GM06990 (cell line): ENCODE data around the gene ST6GALNAC3.

Experiments used
- DNase-seq: peaks from one replicate; pipeline ENCODE4 v3.0.0-alpha.2; 2011; ENCODE audit not compliant: insufficient read length; ENCODE audit errors: extremely low read depth
- H3K27me3 ChIP-seq: replicated peaks from 2 replicates; pipeline ENCODE4 v1.6.0; 2011; ENCODE audit warnings: low read length; ENCODE audit not compliant: control insufficient read depth, insufficient read depth
- H3K36me3 ChIP-seq: 2 replicates; pipeline ENCODE4 v1.5.1; 2011; ENCODE audit warnings: low read length; ENCODE audit not compliant: control insufficient read depth, insufficient read depth
- H3K4me3 ChIP-seq: replicated peaks from 2 replicates; pipeline ENCODE4 v1.5.1; 2011; ENCODE audit warnings: low read depth, mild to moderate bottlenecking, control low read depth, low read length
- TF ChIP-seq, protein P1 (sequence below): IDR thresholded peaks from 2 replicates; pipeline ENCODE4 v1.5.1; 2011; ENCODE audit warnings: low read length, control low read depth, mild to moderate bottlenecking, inconsistent platforms; ENCODE audit not compliant: insufficient read depth, poor library complexity, severe bottlenecking

ST6GALNAC3 gene

DNA sequence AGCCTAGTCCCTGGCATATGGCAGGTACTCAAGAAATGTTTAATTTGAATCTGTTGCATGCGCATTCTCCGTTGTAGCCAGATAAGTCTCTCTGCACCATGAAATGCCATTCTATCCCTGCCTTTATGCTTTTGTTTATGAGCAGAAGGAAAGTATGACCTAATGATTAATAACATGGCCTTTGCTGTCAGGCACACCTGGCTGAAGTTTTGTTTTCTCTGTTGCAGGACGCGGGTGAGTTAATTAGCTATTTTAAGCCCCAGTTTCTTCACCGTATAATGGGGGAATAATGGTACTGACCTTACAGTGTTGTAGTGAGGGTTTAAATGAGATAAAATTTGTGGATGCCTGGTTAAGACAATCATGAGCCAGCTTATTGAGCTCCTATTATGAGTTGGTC lies 87.7 kb downstream of the ST6GALNAC3 start:
- TF ChIP-seq, protein P1, sequence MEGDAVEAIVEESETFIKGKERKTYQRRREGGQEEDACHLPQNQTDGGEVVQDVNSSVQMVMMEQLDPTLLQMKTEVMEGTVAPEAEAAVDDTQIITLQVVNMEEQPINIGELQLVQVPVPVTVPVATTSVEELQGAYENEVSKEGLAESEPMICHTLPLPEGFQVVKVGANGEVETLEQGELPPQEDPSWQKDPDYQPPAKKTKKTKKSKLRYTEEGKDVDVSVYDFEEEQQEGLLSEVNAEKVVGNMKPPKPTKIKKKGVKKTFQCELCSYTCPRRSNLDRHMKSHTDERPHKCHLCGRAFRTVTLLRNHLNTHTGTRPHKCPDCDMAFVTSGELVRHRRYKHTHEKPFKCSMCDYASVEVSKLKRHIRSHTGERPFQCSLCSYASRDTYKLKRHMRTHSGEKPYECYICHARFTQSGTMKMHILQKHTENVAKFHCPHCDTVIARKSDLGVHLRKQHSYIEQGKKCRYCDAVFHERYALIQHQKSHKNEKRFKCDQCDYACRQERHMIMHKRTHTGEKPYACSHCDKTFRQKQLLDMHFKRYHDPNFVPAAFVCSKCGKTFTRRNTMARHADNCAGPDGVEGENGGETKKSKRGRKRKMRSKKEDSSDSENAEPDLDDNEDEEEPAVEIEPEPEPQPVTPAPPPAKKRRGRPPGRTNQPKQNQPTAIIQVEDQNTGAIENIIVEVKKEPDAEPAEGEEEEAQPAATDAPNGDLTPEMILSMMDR = no peak
- Histone ChIP-seq H3K4me3 (no peak overlapping the region), H3K27me3 (no peaks in the 10 kb centered on the region), H3K36me3 (no peaks in the 10 kb centered on the region)
- no peak for DNase-seq

DNA sequence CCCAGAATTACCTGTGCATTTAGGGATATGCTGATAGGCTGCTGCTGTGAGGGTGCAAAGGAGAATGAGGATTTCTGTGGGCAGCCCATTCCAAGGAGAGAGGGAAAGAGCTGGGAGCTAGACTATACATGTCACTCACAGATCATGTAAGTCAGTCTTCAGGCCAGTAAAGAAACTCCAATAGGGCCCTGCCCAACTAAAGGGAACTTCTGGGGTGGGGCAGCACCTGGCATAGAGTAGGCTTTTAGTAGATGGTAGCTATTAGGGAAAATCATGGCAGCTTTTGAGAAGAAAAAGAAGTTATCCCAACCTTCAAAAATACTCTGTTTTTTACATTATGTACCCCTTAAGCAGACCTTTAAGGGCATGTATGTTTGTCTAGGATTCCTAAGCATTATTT lies 89.6 kb downstream of the ST6GALNAC3 start:
- TF ChIP-seq, protein P1 = no peak
- no peak for DNase-seq
- Histone ChIP-seq H3K36me3 (no peaks in the 10 kb centered on the region), H3K4me3 (no peak overlapping the region), H3K27me3 (no peaks in the 10 kb centered on the region)

DNA sequence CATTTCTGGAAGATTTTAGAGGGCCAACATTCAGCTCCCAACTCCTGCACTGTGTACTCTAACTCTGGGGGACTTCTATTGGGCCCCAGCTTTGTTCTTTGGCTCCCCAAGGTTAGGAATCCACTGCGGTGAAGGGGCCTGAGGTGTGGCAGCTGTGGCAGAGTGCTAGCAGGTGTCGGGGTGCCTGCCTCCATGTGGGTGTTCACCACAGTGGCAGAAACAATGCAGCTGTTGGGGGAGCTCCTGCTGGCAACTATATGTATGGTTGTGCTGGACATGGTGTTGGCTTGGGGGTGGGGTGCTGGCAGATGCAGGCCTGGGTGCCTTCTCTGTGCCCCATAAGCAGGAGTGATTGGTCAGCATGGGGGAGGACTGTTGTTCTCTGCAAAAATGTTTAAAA lies 95.5 kb downstream of the ST6GALNAC3 start:
- DNase-seq = no peak

DNA sequence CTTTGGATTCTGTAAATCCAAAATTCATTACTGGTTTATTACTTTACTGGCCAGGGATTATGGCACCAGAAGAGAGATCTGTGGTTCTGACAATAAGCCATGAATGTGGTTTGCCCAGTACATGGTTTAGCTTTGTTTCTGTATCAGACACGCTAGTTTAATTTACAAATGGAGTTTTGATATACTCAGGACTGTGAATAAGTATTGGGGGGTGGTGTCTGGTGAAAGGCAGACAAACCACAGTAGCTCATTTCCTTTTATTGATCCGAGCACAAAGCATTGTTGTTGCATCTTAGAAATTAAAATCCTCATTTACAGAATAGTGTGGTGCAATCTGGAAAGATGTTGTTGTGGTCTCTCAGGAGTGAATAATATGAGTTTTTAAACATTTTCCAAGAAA lies 96.0 kb downstream of the ST6GALNAC3 start:
- TF ChIP-seq, protein P1 = no peak

More for the DNA sequence above, 95.5 kb downstream of the ST6GALNAC3 start:
- no peak overlapping the region for H3K4me3 ChIP-seq
- TF ChIP-seq, protein P1 = no peak
- no peaks in the 10 kb centered on the region for H3K36me3 ChIP-seq
- no peaks in the 10 kb centered on the region for H3K27me3 ChIP-seq

DNA sequence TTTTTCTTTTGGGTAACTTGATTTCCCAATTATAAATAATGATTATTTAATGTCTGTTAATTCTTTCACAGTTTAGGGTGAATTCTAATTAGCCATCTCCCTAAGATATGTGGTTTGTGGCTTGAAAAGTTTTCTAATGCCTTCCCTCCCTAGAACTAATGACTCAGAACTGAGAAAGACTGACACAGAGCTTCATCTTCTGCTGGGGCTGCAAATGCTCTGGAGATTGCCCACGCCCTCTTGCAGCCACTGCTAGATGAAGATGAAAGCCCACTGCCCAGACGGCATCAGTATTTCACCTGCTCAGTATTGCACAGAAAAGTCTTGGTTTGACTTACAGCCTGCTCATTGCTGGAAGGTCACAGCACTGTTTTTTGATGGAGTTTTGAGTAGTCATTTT lies 101.5 kb downstream of the ST6GALNAC3 start:
- no peak overlapping the region for H3K4me3 ChIP-seq
- no peaks in the 10 kb centered on the region for H3K27me3 ChIP-seq
- DNase-seq = no peak
- TF ChIP-seq, protein P1 = no peak
- H3K36me3 ChIP-seq = no peaks in the 10 kb centered on the region

More for the DNA sequence above, 96.0 kb downstream of the ST6GALNAC3 start:
- no peak for DNase-seq
- H3K27me3 ChIP-seq = no peaks in the 10 kb centered on the region
- H3K4me3 ChIP-seq = no peak overlapping the region
- no peaks in the 10 kb centered on the region for H3K36me3 ChIP-seq

DNA sequence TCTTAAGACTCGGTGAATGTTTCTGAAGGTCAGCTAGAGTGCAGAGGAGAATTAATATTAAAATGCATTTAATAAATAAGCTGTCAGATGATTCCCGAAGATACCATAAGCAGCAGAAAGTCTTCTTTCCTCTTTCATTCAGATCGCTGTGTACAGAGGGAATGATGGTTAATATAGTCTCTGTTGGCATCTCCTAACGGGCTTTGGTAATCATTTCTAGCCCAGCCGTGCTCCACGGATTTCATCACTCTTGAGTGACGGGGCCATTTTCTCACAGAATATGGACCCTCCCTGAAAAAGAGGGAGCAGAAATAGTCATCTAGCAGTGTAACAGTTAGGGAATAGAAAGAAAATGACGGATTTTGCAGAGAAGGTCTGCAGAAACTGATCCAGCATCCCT lies 103.1 kb downstream of the ST6GALNAC3 start:
- no peak for DNase-seq
- Histone ChIP-seq H3K4me3 (no peak overlapping the region), H3K27me3 (no peaks in the 10 kb centered on the region), H3K36me3 (no peaks in the 10 kb centered on the region)
- TF ChIP-seq, protein P1 = no peak
